Neuronal stem cell (in vitro differentiated cells): Measurements from ENCODE around the gene GAS6.
A peak's percentile ranks its signal among the peaks of the same experiment; 100 is the strongest.

Experiments
- DNase-seq: peaks from one replicate; pipeline ENCODE4 v3.0.0-alpha.2; 2013; ENCODE audit warnings: low spot score
- H2AFZ ChIP-seq: one replicate; pipeline ENCODE4 v1.6.1; 2013; ENCODE audit warnings: mild to moderate bottlenecking, low read length, inconsistent platforms
- H2AK5ac ChIP-seq: 2 replicates; pipeline ENCODE4 v1.6.1; 2013; ENCODE audit warnings: low read depth, mild to moderate bottlenecking, inconsistent platforms, low read length, moderate library complexity, mixed read lengths
- H2BK120ac ChIP-seq: 2 replicates; pipeline ENCODE4 v1.6.1; 2013; ENCODE audit warnings: low read depth, mild to moderate bottlenecking, inconsistent platforms, low read length, moderate library complexity, mixed read lengths
- H2BK12ac ChIP-seq: one replicate; pipeline ENCODE4 v1.6.1; 2013; ENCODE audit warnings: low read length, inconsistent platforms
- H2BK15ac ChIP-seq: 2 replicates; pipeline ENCODE4 v1.6.1; 2013; ENCODE audit warnings: mild to moderate bottlenecking, low read length, inconsistent platforms, mixed read lengths
- H2BK5ac ChIP-seq: one replicate; pipeline ENCODE4 v1.6.1; 2013; ENCODE audit warnings: inconsistent platforms, mild to moderate bottlenecking, low read length, moderate library complexity
- H3K14ac ChIP-seq: one replicate; pipeline ENCODE4 v1.6.1; 2013; ENCODE audit warnings: low read length, inconsistent platforms
- H3K18ac ChIP-seq: 2 replicates; pipeline ENCODE4 v1.6.1; 2013; ENCODE audit warnings: low read length, inconsistent platforms
- H3K23ac ChIP-seq: 2 replicates; pipeline ENCODE4 v1.6.1; 2013; ENCODE audit warnings: low read depth, mild to moderate bottlenecking, mixed read lengths, low read length, inconsistent platforms; ENCODE audit not compliant: poor library complexity
- H3K27ac ChIP-seq: replicated peaks from 3 replicates; pipeline ENCODE4 v1.5.1; 2013; ENCODE audit warnings: low read length, inconsistent platforms
- H3K27me3 ChIP-seq, 3 experiments: 2 replicates each; pipeline ENCODE4 v1.6.1; 2013; ENCODE audit warnings: low read length in 3 of 3, mild to moderate bottlenecking in 2 of 3, inconsistent platforms in 1 of 3, low read depth in 1 of 3, mixed read lengths in 1 of 3, moderate library complexity in 1 of 3; ENCODE audit not compliant: control insufficient read depth in 3 of 3, insufficient read depth in 3 of 3
- H3K36me3 ChIP-seq, 2 donors: replicated peaks in 1 of 2; 2 replicates each; pipeline ENCODE4 v1.6.1; 2013; ENCODE audit warnings: low read length in 2 of 2; ENCODE audit not compliant: control insufficient read depth in 2 of 2, insufficient read depth in 2 of 2
- H3K4ac ChIP-seq: 2 replicates; pipeline ENCODE4 v1.6.1; 2013; ENCODE audit warnings: inconsistent platforms, mild to moderate bottlenecking, low read length, moderate library complexity
- H3K4me1 ChIP-seq, 2 donors: 1 replicate in 1 of 2; 2 replicates in 1 of 2; pipeline ENCODE4 v1.6.1; 2013; ENCODE audit warnings: low read length in 2 of 2, low read depth in 1 of 2; ENCODE audit not compliant: control insufficient read depth in 2 of 2, insufficient read depth in 1 of 2
- H3K4me2 ChIP-seq: one replicate; pipeline ENCODE4 v1.6.1; 2013; ENCODE audit warnings: mild to moderate bottlenecking, low read length, inconsistent platforms; ENCODE audit not compliant: insufficient read depth, poor library complexity, severe bottlenecking
- H3K4me3 ChIP-seq, 2 donors: 2 replicates each; pipeline ENCODE4 v1.5.1; 2013; ENCODE audit warnings: low read length in 2 of 2, mild to moderate bottlenecking in 2 of 2, inconsistent platforms in 1 of 2, moderate library complexity in 1 of 2
- H3K79me1 ChIP-seq: one replicate; pipeline ENCODE4 v1.6.1; 2013; ENCODE audit warnings: low read depth, mild to moderate bottlenecking, inconsistent platforms, low read length, moderate library complexity
- H3K9ac ChIP-seq: one replicate; pipeline ENCODE4 v1.6.1; 2013; ENCODE audit warnings: mild to moderate bottlenecking, low read depth, low read length, inconsistent platforms; ENCODE audit not compliant: poor library complexity
- H3K9me3 ChIP-seq, 2 donors: replicated peaks in 1 of 2; 2 replicates each; pipeline versions ENCODE3 to v1.6.1; 2013; ENCODE audit warnings: low read length in 2 of 2, mild to moderate bottlenecking in 2 of 2, inconsistent platforms in 1 of 2, low read depth in 1 of 2, mixed read lengths in 1 of 2, moderate library complexity in 1 of 2; ENCODE audit not compliant: control insufficient read depth in 2 of 2, insufficient read depth in 1 of 2
- H4K8ac ChIP-seq: one replicate; pipeline ENCODE4 v1.6.1; 2013; ENCODE audit warnings: low read depth, mild to moderate bottlenecking, inconsistent platforms, low read length, moderate library complexity
- H4K91ac ChIP-seq: one replicate; pipeline ENCODE4 v1.6.1; 2013; ENCODE audit warnings: low read length, low read depth, mild to moderate bottlenecking, inconsistent platforms; ENCODE audit not compliant: poor library complexity
- WGBS, 2 donors: extraction: QIAGEN DNeasy Blood & Tissue Kit; methylation state at CpG; one replicate each; pipeline ENCODE4 v1.1.7; 2013; ENCODE audit warnings: missing lambda C conversion rate in 2 of 2, mixed read lengths in 1 of 2; ENCODE audit not compliant: insufficient read length in 2 of 2, insufficient replicate concordance in 1 of 2; ENCODE audit errors: extremely low coverage in 2 of 2; 5-methylcytosine and 5-hydroxymethylcytosine counted together

The GAS6 gene

DNA sequence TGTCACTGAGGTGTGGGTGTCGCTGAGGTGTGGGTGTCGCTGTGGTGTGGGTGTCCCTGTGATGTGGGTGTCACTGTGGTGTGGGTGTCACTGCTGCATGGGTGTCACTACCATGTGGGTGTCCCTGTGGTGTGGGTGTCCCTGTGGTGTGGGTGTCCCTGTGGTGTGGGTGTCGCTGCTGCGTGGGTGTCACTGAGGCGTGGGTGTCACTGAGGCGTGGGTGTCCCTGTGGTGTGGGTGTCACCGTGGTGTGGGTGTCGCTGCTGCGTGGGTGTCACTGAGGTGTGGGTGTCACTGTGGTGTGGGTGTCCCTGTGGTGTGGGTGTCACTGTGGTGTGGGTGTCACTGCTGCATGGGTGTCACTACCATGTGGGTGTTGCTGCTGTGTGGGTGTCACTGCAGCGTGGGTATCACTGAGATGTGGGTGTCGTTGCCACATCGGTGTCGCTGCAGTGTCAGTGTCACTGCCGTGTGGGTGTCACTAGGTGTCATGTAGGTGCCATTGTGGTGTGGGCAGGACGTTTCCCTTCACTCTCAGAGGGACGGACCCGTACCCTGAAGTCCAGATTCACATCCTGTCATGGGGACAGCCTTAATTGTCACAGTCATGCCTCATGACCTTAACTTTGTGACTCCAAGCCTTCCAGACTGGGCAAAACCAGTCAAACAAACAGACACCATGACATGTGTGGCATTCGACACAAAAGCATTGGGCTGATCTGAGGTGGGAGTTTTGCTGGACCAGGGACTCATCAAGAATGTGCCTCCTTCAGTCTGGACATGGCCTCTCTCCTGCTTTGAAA lies 12.7 kb upstream of the GAS6 start:
- WGBS, 2 donors: no CpG with 5 or more reads among the region's 18 CpGs
- peaks cover 4 to 8% of the 10 kb centered on the region in 2 donors for H3K4me1 ChIP-seq

DNA sequence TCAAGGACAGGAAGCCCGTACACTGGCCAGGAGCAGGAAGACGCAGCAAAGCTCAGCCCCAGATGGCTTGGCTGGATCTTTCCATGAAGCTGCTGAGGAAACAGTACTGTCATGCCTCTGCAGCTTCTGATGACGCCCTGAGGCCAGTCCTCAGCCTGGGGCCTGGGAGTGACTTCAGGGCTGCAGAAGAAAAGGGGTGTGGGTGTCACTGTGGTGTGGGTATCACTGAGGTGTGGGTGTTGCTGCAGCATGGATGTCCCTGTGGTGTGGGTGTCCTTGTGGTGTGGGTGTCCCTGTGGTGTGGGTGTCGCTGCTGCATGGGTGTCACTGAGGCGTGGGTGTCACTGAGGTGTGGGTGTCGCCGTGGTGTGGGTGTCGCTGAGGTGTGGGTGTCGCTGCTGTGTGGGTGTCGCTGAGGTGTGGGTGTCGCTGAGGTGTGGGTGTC lies 12.0 kb upstream of the GAS6 start:
- Histone ChIP-seq H3K79me1 (no peaks in the 10 kb centered on the region), H3K27me3 (no peaks in the 10 kb centered on the region), H2BK15ac (peak overlapping the region; percentile 19), H3K27ac (no peak overlapping the region), H3K4me2 (no peak overlapping the region), H3K9ac (peak overlapping the region; percentile 51), H3K4me3 (peak overlapping the region in 1 of 2 donors; percentile 52), H2AK5ac (no peak overlapping the region), H2BK120ac (no peak overlapping the region), H3K9me3 (no peaks in the 10 kb centered on the region), H2BK5ac (peak overlapping the region; percentile 67), H3K4me1 (peaks cover 4 to 8% of the 10 kb centered on the region in 2 donors), H3K18ac (peak overlapping the region; percentile 35), H4K91ac (peak overlapping the region; percentile 90), H3K23ac (peak overlapping the region; percentile 23), H3K4ac (no peak overlapping the region), H4K8ac (no peak overlapping the region), H3K36me3 (no peaks in the 10 kb centered on the region), H2AFZ (no peak overlapping the region), H2BK12ac (no peak overlapping the region), H3K14ac (no peak overlapping the region)
- no peak for DNase-seq
- no CpG with 5 or more reads among the region's 11 CpGs for WGBS, 2 donors

More for the DNA sequence above, 12.7 kb upstream of the GAS6 start:
- Histone ChIP-seq H3K14ac (no peak overlapping the region), H3K9ac (peak overlapping the region; percentile 51), H3K4me2 (no peak overlapping the region), H2BK15ac (no peak overlapping the region), H3K18ac (no peak overlapping the region), H2AK5ac (no peak overlapping the region), H4K8ac (no peak overlapping the region), H2BK5ac (no peak overlapping the region), H3K79me1 (no peaks in the 10 kb centered on the region), H3K36me3 (no peaks in the 10 kb centered on the region), H3K4ac (no peak overlapping the region), H3K27ac (no peak overlapping the region), H2BK12ac (no peak overlapping the region), H2AFZ (no peak overlapping the region), H3K9me3 (no peaks in the 10 kb centered on the region), H4K91ac (peak overlapping the region; percentile 90), H3K27me3 (peaks cover 0 to under 1% (median 0%) of the 10 kb centered on the region in 3 experiments), H3K23ac (peak overlapping the region; percentile 23), H2BK120ac (no peak overlapping the region), H3K4me3 (peak overlapping the region in 1 of 2 donors; percentile 38)
- DNase-seq: no peak

DNA sequence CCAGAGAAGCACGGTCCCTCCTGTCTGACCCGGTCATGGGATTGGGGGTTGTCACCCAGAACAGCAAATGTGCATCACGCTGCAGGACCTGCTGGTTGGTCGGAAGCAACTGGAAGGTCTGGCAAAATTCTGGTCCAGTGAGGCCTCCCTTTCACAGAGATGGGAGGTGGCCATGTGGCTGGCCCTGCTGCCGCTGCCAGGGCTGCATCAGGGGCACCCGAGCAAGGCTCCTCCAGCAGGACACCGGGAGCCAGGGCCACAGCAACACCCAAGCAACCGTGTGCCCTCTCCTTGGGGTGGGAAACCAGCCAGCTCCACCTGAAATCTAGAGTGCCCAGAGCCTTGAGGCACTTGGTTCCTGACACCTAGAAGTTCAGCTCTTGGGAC lies 11.5 kb upstream of the GAS6 start:
- no peaks in the 10 kb centered on the region for H3K79me1 ChIP-seq
- no CpG with 5 or more reads among the region's 8 CpGs for WGBS, 2 donors
- peak overlapping the region; percentile 35 for H2AK5ac ChIP-seq
- no peak overlapping the region for H3K4ac ChIP-seq
- DNase-seq: no peak
- H2BK5ac ChIP-seq: peak overlapping the region; percentile 67
- no peaks in the 10 kb centered on the region for H3K36me3 ChIP-seq
- H2BK12ac ChIP-seq: no peak overlapping the region
- H2AFZ ChIP-seq: no peak overlapping the region
- H3K9me3 ChIP-seq: no peaks in the 10 kb centered on the region
- peaks cover 4 to 8% of the 10 kb centered on the region in 2 donors for H3K4me1 ChIP-seq
- H3K18ac ChIP-seq: peak overlapping the region; percentile 49
- no peak overlapping the region for H3K27ac ChIP-seq
- no peaks in the 10 kb centered on the region for H3K27me3 ChIP-seq
- H3K23ac ChIP-seq: no peak overlapping the region
- H4K8ac ChIP-seq: no peak overlapping the region
- H2BK15ac ChIP-seq: peak overlapping the region; percentile 19
- no peak overlapping the region for H4K91ac ChIP-seq
- no peak overlapping the region for H3K9ac ChIP-seq
- H3K4me3 ChIP-seq: no peak overlapping the region
- H2BK120ac ChIP-seq: no peak overlapping the region
- H3K14ac ChIP-seq: no peak overlapping the region
- H3K4me2 ChIP-seq: no peak overlapping the region

DNA sequence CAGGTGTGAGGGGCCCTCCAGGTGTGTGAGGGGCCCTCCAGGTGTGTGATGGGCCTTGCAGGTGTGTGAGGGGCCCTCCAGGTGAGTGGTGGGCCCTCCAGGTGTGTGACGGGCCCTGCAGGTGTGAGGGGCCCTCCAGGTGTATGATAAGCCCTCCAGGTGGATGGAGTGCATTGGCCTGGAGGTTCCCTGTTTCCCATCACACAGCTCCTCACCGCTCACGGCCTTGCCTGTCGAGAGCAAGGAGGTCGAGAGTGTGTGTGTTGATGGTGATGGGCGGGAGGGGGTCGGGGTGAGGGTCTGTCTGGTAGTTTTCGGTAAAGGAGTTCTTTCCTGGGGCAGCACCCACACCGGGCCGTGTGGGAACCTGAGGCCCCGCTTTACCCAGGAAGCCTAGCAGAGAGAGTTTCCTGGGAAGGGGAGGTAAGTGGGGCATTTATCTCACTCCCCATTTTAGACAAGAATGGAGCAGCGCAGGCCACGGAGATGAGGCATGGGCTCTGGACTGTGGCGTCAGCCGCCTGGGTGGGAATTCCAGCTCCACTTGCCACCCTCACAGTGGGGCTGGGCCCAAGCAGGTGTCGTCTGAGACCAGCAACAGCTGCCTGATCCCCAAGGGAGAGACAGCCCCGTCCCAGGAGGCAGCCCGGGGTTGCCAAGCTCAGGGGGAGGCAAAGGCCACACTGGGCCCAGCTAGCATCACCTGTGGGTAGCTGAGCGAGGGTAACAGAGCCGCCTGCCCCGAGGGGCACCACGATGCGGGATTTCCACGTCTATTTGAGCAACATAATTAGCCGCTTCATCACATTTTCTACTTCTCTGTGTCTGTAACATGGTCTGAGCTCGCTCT lies 10.9 kb upstream of the GAS6 start:
- no peak overlapping the region for H4K91ac ChIP-seq
- H3K4me1 ChIP-seq: peaks cover 4 to 8% of the 10 kb centered on the region in 2 donors
- H3K4me3 ChIP-seq: no peak overlapping the region
- H4K8ac ChIP-seq: no peak overlapping the region
- H2AFZ ChIP-seq: no peak overlapping the region
- H2BK5ac ChIP-seq: peak overlapping the region; percentile 67
- no peak overlapping the region for H3K14ac ChIP-seq
- H3K18ac ChIP-seq: peak overlapping the region; percentile 15
- H2BK12ac ChIP-seq: no peak overlapping the region
- H2AK5ac ChIP-seq: peak overlapping the region; percentile 35
- no peaks in the 10 kb centered on the region for H3K79me1 ChIP-seq
- H3K4me2 ChIP-seq: no peak overlapping the region
- H3K9ac ChIP-seq: no peak overlapping the region
- H3K23ac ChIP-seq: no peak overlapping the region
- no peak for DNase-seq
- H3K36me3 ChIP-seq: no peaks in the 10 kb centered on the region
- no peaks in the 10 kb centered on the region for H3K27me3 ChIP-seq
- H3K4ac ChIP-seq: no peak overlapping the region
- no peaks in the 10 kb centered on the region for H3K9me3 ChIP-seq
- peak overlapping the region; percentile 84 for H2BK15ac ChIP-seq
- H3K27ac ChIP-seq: no peak overlapping the region
- no CpG with 5 or more reads among the region's 26 CpGs for WGBS, 2 donors
- H2BK120ac ChIP-seq: no peak overlapping the region
